Stimulated activated naive CD4-positive, alpha-beta T cell treated with Interleukin-2 at 50 U/mL for 16 hours (primary cell): ENCODE data around the gene TPK1.
"Not testable (repeated sequence)": the region's sequence is repeated elsewhere in the genome, so short reads cannot be mapped to it uniquely, and the experiment has no call there.

Experiments
- DNase-seq: peaks from one replicate; lab custom pipeline; 2025; lab: John Stamatoyannopoulos, UW

Gene TPK1

GRCh38 chr7:144629598-144629997 lies 206.3 kb downstream of the TPK1 start:
- DNase-seq = no peak

DNA sequence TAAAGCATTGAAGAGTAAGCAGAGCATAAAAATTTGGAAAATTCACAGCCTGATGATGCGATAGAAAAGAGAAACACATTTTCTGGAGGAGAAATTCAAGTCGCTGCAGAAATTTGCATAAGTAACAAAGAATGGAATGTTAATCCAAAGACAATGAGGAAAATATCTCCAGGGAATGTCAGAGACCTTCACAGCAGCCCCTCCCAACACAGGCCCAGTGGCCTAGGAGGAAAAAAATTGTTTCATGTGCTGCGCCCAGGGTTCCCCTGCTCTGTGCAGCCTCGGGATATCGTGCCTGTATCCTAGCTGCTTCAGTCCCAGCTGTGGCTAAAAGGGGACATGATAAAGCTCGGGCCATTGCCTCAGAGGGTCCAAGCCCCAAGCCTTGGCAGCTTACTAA lies 206.8 kb downstream of the TPK1 start:
- DNase-seq = no peak

GRCh38 chr7:144628176-144628575 lies 207.7 kb downstream of the TPK1 start:
- no peak for DNase-seq

- no peak for DNase-seq
Observed at GRCh38 chr7:144622745-144623144, 213.1 kb downstream of the TPK1 start.

GRCh38 chr7:144606261-144606660 lies 229.6 kb downstream of the TPK1 start:
- no peak for DNase-seq

GRCh38 chr7:144596953-144597352 lies 238.9 kb downstream of the TPK1 start:
- DNase-seq = no peak

DNA sequence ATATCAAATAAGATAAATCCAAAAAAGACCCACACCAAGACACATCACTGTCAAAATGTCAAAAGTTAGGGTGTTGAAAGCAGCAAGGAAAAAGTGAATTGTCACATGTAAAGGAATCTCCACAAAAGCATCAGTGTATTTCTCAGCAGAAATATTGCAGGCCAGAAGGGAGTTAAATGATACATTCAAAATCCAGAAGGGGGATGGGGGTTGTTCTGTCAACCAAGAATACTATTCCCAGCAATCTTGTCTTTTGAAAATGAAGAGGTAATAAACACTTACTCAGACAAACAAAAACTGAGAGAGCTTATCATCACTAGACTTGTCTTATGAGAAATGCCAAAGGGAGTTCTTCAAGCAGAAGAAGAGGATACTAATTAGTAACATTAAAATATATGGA lies 241.3 kb downstream of the TPK1 start:
- DNase-seq = no peak

DNA sequence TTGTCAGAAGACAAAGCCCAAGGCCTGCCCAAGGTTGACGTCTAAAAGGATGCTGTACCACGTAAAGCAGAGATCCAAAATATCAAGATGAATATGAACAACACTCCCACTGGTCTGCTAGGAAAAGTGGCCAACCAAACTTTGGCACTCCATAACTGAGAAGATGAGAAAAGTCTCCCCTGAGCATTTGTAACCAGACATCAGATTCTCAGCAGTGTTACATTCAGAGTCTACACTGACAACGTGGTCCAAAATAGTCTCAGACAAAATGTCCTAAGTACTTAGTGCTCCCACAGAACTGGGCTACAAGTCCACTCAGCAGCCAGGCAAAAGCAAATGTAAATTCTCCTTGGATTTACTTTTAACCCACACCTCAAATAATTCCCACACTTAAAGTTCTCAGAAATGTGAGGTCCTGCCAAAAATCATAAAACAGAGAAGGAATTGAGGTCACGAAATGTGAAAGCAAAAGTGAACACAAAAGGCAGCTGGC lies 247.2 kb downstream of the TPK1 start:
- no peak for DNase-seq

DNA sequence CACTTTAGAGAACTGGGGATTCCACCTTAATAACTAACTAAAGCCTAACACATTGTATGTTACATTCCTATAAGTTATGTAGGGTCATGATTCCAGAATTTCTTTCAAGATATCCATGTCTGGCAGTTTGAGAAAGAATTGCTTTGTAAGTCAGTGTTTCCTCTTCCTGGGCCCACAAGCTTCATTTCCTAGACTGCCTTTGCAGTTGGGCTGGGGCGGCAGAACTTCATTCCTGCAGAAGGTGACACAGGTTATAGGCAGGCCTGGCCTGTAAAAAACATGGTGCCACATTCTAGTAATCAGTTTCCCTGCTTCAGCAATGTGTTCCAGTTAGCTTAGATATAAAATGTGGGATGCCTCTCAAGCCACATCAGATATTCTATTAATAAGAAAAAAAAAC lies 248.2 kb downstream of the TPK1 start:
- no peak for DNase-seq

DNA sequence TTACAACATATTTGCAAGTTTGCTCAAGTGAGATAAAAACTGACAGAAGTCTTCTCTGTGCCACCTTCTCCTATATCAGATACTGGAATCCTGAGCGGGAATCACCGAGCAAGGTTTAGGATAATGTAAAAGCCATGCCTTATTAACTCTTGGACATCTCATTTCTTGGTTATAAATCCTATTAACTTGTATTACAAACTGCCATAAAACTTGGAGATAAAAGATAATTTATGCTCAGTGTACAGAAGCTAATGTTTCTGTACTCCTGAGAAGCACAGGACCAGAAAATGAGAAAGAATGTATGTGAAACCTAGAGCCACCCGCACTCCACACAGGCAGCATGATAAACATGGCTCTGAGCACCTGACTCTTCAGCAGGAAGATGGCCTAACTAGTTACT lies 251.1 kb downstream of the TPK1 start:
- DNase-seq = no peak

- no peak for DNase-seq
Observed at GRCh38 chr7:144579687-144580086, 256.2 kb downstream of the TPK1 start.

GRCh38 chr7:144575456-144575855 lies 260.4 kb downstream of the TPK1 start:
- DNase-seq = no peak

DNA sequence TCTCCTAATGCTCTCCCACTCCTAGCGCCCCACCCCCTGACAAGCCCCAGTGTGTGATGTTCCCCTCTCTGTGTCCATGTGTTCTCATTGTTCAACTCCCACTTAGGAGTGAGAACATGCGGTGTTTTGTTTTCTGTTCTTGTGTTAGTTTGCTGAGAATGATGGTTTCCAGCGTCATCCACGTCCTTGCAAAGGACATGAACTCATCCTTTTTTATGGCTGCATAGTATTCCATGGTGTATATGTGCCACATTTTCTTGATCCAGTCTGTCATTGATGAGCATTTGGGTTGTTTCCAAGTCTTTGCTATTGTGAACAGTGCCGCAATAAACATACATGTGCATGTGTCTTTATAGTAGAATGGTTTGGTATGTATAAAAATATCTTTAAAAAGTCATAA lies 261.1 kb downstream of the TPK1 start:
- DNase-seq = not testable (repeated sequence)

DNA sequence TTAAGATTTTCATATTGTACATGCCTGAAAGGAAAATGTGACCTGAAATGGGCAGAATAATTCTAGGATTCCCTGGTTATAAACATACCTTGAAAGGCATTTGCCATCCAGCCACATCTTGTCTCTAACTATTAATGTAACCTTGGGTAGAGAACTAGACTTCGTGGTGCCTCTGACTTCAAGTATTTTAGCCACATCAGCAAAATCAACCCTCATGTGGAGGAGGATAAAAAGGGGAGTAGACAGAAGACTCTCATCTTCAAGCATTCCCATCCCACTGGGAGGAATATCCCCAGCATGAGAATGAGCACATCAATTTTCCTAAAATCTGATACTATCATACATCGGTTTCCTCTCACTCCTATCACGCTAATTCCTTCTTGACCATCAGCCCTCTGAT lies 267.6 kb downstream of the TPK1 start:
- no peak for DNase-seq

- DNase-seq = no peak
Observed at GRCh38 chr7:144565586-144565985, 270.3 kb downstream of the TPK1 start.

DNA sequence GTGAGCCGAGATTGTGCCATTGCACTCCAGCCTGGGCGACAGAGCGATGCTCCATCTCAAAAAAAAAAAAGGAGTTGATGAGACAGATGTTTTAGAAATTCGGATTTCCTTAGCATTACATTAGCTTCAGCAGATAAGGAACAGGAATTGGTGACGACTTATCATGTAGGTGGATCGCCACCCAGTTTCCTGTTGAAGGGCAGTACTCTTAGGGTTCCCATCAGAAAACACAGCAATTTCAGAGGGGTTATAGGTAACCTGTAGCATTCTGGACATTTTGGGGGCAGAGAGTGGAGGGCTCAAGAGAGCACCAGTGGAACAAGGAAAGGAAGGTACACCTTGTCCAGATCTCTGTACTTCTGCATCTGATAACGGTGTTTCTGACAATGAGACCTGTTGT lies 286.0 kb downstream of the TPK1 start:
- DNase-seq = no peak

- no peak for DNase-seq
Observed at GRCh38 chr7:144548556-144548955, 287.3 kb downstream of the TPK1 start.

- DNase-seq = no peak
Observed at GRCh38 chr7:144547888-144548287, 288.0 kb downstream of the TPK1 start.

DNA sequence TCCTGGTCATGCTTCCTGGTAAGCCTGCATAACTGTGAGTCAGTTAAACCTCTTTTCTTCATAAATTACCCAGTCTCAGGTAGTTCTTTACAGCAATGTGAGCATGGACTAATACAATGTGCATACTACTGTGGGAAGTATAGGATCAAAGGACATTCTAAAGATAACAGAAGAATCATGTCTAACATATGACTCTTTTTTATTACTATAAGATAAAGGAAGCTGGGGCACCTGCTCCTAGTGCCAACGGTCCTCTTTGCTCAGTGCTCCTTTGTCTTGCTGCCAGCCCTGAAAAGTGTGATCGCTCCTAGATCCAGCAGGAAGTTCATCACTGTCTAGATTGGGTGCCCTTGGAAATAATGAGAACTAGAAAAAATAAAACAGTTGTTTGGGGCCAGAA lies 289.1 kb downstream of the TPK1 start:
- no peak for DNase-seq

GRCh38 chr7:144545330-144545729 lies 290.5 kb downstream of the TPK1 start:
- no peak for DNase-seq

- no peak for DNase-seq
Observed at GRCh38 chr7:144534655-144535395, 301.0 kb downstream of the TPK1 start.

DNA sequence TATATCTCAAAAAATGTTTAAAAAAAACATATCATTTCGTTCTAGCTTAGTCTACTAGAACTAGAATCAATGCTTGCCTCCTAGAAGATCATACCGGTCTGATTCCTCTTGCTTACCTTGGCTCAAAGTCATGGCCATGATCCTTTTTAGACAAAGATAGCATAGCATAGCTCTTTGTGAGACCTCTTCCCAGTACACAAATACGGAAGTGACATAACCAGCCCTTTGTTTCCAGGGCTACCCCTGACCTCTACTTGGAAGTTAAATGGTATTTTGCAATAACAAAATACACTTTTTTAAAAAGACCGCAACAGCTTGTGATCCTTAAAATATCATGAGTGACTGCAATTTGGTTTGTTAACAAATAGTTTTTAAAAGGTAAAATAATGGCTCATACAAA lies 301.7 kb downstream of the TPK1 start:
- DNase-seq = no peak

- DNase-seq = no peak
Observed at GRCh38 chr7:144531181-144531580, 304.7 kb downstream of the TPK1 start.

DNA sequence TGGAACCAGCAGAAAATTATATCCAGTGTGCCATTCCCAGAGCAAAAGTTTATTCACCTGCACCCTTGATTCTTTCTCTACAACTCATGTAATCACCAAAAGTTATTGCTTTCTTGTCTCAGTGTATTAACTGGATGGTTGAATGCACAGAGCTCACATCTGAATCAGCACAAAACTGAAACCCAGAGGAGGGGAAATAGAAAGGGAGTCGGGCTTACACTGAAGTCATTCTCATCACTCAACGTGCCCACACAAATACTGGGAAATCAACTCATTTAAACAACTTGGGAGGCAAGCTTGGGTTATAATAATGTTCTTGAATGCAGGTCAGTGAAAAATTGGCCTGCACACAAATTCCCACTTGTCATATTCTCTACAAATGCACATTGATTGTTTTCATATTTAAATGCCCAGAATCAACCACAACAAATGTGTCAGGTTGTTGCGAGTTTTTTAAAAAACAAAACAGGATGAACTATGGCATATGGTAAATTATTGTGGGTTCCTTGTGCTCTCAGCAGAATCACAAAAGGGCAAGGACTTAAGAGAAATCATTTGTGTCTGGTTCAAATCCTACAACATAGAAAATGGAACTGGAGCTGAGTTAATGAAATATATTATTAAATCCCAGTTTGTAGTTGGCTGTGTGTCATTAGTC lies 306.5 kb downstream of the TPK1 start:
- no peak for DNase-seq
